Middle frontal gyrus (tissue), 1 donor: ENCODE results near the gene C6orf47.
"Not testable (repeated sequence)": the region's sequence is repeated elsewhere in the genome, so short reads cannot be mapped to it uniquely, and the experiment has no call there.

Source experiments
- DNase-seq: peaks from one replicate; pipeline ENCODE4 v3.0.0-alpha.2; 2015; ENCODE audit warnings: low spot score; ENCODE audit errors: extremely low spot score

C6orf47 gene

GRCh38 chr6:31660381-31661261, at the start of gene C6orf47:
Gene C6orf47 (minus strand): TSS chr6:31660778. CDS start chr6:31659947, 831 bp downstream.
- DNase-seq = peak; percentile 63

GRCh38 chr6:31709157-31709556, 48.6 kb upstream of the C6orf47 start:
- DNase-seq = not testable (repeated sequence)

GRCh38 chr6:31708224-31708623, 47.6 kb upstream of the C6orf47 start:
- no peak for DNase-seq

- no peak for DNase-seq
Measured at GRCh38 chr6:31707701-31708100, 47.1 kb upstream of the C6orf47 start.

GRCh38 chr6:31706599-31706998, 46.0 kb upstream of the C6orf47 start, which contains the start of gene LY6G6F:
Gene LY6G6F (plus strand): TSS chr6:31706866. CDS start chr6:31706907, 41 bp downstream.
- DNase-seq = no peak

- no peak for DNase-seq
Measured at GRCh38 chr6:31705931-31706330, 45.4 kb upstream of the C6orf47 start.

- DNase-seq = peak; percentile 95
Measured at GRCh38 chr6:31702819-31703716, 42.5 kb upstream of the C6orf47 start, which contains the start of gene ABHD16A. Gene ABHD16A (minus strand): TSS chr6:31703324. CDS start chr6:31703281, 43 bp downstream.

GRCh38 chr6:31702405-31702818, 41.8 kb upstream of the C6orf47 start:
- DNase-seq = no peak

GRCh38 chr6:31701666-31702404, 41.3 kb upstream of the C6orf47 start:
- no peak for DNase-seq

- no peak for DNase-seq
Measured at GRCh38 chr6:31700740-31701401, 40.3 kb upstream of the C6orf47 start.

GRCh38 chr6:31697555-31697954, 37.0 kb upstream of the C6orf47 start:
- DNase-seq = no peak

GRCh38 chr6:31693535-31693934, 33.0 kb upstream of the C6orf47 start:
- DNase-seq = no peak

GRCh38 chr6:31692886-31693285, 32.3 kb upstream of the C6orf47 start:
- DNase-seq = no peak

- no peak for DNase-seq
Measured at GRCh38 chr6:31692353-31692752, 31.8 kb upstream of the C6orf47 start.

- DNase-seq = no peak
Measured at GRCh38 chr6:31691564-31692108, 31.1 kb upstream of the C6orf47 start.

GRCh38 chr6:31691078-31691463, 30.5 kb upstream of the C6orf47 start:
- no peak for DNase-seq

- DNase-seq = no peak
Measured at GRCh38 chr6:31690231-31691077, 29.9 kb upstream of the C6orf47 start.

GRCh38 chr6:31689249-31690110, 28.9 kb upstream of the C6orf47 start:
- no peak for DNase-seq
